ENCODE measurements around the gene ADK. TPM values are rescaled to one million over a fixed set of nuclear protein-coding genes. Genes with fewer than 3 reads are reported as not detected.
A peak's percentile ranks its signal among the peaks of the same experiment; 100 is the strongest.

ADK gene
- total RNA-seq, 1 donor from 2014 or later: 53.7 TPM

- Histone ChIP-seq H3K36me3 (ENCODE audit: control insufficient read depth, insufficient read depth, low read length) (peaks cover 3% of the 10 kb centered on the region), H3K4me3 (ENCODE audit: low read depth, low read length) (no peak overlapping the region), H3K27me3 (ENCODE audit: control insufficient read depth, insufficient read depth, low read length) (no peaks in the 10 kb centered on the region)
- FAIRE-seq (no peak), DNase-seq (ENCODE audit: low read depth) (no peak)
- TF ChIP-seq CTCF (IDR thresholded peaks at IDR 0.05; ENCODE audit: insufficient read depth, low read length, severe bottlenecking): no peak
Measured at GRCh38 chr10:74330646-74331045, 179.6 kb downstream of the ADK start.

GRCh38 chr10:74332398-74332797 is 181.4 kb downstream of the ADK start:
- FAIRE-seq: no peak
- Histone ChIP-seq H3K27me3 (ENCODE audit: control insufficient read depth, insufficient read depth, low read length) (no peaks in the 10 kb centered on the region), H3K4me3 (ENCODE audit: low read depth, low read length) (no peak overlapping the region), H3K36me3 (ENCODE audit: control insufficient read depth, insufficient read depth, low read length) (peaks cover 3% of the 10 kb centered on the region)
- no peak for DNase-seq (ENCODE audit: low read depth)
- TF ChIP-seq CTCF (IDR thresholded peaks at IDR 0.05; ENCODE audit: insufficient read depth, low read length, severe bottlenecking): no peak

- TF ChIP-seq CTCF (IDR thresholded peaks at IDR 0.05; ENCODE audit: insufficient read depth, low read length, severe bottlenecking): no peak
- H3K27me3 ChIP-seq (ENCODE audit: control insufficient read depth, insufficient read depth, low read length): no peaks in the 10 kb centered on the region
- FAIRE-seq (no peak), DNase-seq (ENCODE audit: low read depth) (no peak)
- H3K36me3 ChIP-seq (ENCODE audit: control insufficient read depth, insufficient read depth, low read length): peaks cover 3% of the 10 kb centered on the region
- no peak overlapping the region for H3K4me3 ChIP-seq (ENCODE audit: low read depth, low read length)
Measured at GRCh38 chr10:74333174-74333573, 182.2 kb downstream of the ADK start.

DNA sequence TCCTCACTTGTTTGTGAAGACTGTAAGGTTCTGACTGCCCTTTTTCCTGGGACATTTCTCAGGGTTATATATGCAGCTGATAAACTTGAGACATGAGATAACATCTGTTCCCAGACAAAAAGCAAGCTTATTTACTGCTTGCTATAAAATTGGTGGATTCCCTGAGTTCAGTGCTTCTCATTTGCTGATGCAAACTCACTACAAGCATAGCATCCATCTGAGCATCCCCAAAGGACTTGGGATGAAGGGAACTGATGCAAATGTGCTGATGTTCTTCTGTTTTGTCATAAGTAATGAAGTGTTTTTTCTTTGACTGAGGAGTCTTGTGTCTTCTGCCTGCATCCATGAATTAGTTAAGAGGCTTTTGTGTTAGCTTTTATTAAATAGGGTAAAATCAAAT is 183.2 kb downstream of the ADK start:
- H3K36me3 ChIP-seq (ENCODE audit: control insufficient read depth, insufficient read depth, low read length): peaks cover 3% of the 10 kb centered on the region
- no peak for DNase-seq (ENCODE audit: low read depth)
- FAIRE-seq: no peak
- no peaks in the 10 kb centered on the region for H3K27me3 ChIP-seq (ENCODE audit: control insufficient read depth, insufficient read depth, low read length)
- no peak for TF ChIP-seq CTCF (IDR thresholded peaks at IDR 0.05; ENCODE audit: insufficient read depth, low read length, severe bottlenecking)
- H3K4me3 ChIP-seq (ENCODE audit: low read depth, low read length): no peak overlapping the region

DNA sequence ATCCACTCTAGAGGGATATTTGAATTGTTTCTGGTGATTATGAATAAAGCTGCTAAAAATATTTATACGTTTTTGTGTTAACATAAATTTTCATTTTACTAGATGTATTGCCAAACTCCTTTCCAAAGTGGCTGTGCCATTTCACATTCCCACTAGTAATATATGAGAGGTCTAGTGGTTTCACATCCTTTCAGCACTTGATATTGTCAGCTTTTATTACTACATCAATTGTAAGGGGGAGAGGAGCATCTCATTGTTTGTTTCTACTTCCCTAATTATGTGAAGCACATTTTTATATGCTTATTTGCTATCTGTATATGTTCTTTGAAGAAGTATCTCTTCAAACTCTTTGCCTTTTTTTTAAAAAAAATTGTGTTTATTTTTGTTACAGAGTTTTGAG is 184.5 kb downstream of the ADK start:
- Histone ChIP-seq H3K27me3 (ENCODE audit: control insufficient read depth, insufficient read depth, low read length) (no peaks in the 10 kb centered on the region), H3K4me3 (ENCODE audit: low read depth, low read length) (no peak overlapping the region), H3K36me3 (ENCODE audit: control insufficient read depth, insufficient read depth, low read length) (peaks cover 2% of the 10 kb centered on the region)
- no peak for TF ChIP-seq CTCF (IDR thresholded peaks at IDR 0.05; ENCODE audit: insufficient read depth, low read length, severe bottlenecking)
- DNase-seq (ENCODE audit: low read depth) (no peak), FAIRE-seq (no peak)

- Histone ChIP-seq H3K4me3 (ENCODE audit: low read depth, low read length) (no peak overlapping the region), H3K36me3 (ENCODE audit: control insufficient read depth, insufficient read depth, low read length) (no peaks in the 10 kb centered on the region), H3K27me3 (ENCODE audit: control insufficient read depth, insufficient read depth, low read length) (no peaks in the 10 kb centered on the region)
- peak; percentile 13 for DNase-seq (ENCODE audit: low read depth)
- no peak for TF ChIP-seq CTCF (IDR thresholded peaks at IDR 0.05; ENCODE audit: insufficient read depth, low read length, severe bottlenecking)
- no peak for FAIRE-seq
Measured at GRCh38 chr10:74337330-74338016, 186.5 kb downstream of the ADK start.

Measured in bronchial epithelial cell (primary cell).